Stimulated activated CD4-positive, alpha-beta T cell treated with anti-CD3 and anti-CD28 coated beads, Interleukin-1b, Interleukin-23, amount 100 ng/mL, for 4 hours (primary cell): Measurements from ENCODE around the gene HDAC5.
A peak's percentile ranks its signal among the peaks of the same experiment; 100 is the strongest.
"Not testable (repeated sequence)": the region's sequence is repeated elsewhere in the genome, so short reads cannot be mapped to it uniquely, and the experiment has no call there.

Experiments
- DNase-seq, 2 donors: peaks; one replicate each; pipeline ENCODE4 v3.0.0-alpha.2; 2020; ENCODE audit warnings: low read depth in 2 of 2

The HDAC5 gene

DNA sequence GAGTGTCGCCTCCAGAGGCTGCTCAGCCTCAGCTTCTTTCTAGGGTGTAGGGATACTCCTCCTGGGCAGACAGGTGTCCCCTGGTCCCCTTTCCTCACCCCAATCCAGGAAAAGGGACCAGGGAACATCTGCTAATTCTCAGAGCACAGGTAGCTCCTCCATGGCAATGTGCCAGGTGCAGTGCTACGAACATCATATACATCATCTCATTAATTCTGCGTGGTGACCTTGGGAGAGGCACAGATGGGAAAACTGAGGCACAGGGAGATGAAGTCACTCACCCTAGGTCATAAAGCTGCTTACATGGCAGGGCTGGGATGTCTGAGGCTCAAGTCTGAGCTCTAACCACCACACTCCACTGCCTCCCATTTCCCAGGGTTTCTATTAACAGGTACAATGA is 11.7 kb downstream of the HDAC5 start:
- DNase-seq, result no peak

- peak; percentile 26 to 48 for DNase-seq
Measured at GRCh38 chr17:44110823-44111633, 12.4 kb downstream of the HDAC5 start.

DNA sequence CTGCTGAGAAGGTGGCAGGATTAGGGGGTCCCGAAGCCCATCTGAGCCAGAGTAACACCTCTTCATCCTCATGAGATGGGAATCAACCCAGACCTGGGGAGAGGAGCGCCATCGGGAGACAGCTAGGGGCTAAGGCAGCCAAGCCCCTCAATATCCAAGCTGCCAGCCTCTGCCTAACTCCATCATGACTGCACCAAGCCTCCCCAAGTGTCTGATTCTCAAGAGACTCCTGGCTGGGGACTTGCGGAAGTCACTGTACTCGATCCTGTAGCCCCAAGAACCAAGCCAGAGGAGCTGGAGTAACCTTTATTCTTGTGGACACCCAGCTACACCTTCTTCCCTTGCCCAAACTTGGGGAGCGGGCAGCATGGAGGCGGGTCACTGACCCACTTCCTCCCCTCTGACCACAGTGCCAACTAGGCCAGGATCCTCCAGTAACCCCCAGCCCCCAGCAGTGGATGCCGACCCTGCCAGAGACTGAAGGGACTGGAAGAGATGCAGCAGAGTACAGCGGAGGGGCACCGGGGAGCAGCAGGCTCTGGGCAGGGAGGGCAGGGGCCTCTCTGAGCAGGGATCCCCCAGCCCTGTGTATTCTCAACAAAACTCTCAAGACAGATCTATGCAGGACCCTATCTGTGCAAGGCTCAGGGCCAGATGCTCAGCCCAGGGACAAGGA is 13.3 kb downstream of the HDAC5 start:
- DNase-seq, result no peak

DNA sequence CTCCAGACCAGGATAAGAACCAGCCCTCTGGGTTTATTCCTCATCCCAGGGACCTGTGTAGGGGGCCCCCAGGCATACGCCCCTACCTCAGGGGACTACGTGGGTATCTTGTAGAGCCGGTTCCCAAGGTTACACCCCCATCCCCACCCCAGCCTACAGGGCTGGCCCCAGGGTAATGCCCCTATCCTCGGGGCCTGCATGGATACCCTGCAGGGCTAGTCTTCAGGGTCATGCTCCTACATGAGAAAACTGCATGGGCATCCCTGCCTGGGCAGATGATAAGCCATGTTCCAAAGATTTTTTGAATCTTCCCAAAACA is 14.2 kb downstream of the HDAC5 start:
- no peak for DNase-seq

DNA sequence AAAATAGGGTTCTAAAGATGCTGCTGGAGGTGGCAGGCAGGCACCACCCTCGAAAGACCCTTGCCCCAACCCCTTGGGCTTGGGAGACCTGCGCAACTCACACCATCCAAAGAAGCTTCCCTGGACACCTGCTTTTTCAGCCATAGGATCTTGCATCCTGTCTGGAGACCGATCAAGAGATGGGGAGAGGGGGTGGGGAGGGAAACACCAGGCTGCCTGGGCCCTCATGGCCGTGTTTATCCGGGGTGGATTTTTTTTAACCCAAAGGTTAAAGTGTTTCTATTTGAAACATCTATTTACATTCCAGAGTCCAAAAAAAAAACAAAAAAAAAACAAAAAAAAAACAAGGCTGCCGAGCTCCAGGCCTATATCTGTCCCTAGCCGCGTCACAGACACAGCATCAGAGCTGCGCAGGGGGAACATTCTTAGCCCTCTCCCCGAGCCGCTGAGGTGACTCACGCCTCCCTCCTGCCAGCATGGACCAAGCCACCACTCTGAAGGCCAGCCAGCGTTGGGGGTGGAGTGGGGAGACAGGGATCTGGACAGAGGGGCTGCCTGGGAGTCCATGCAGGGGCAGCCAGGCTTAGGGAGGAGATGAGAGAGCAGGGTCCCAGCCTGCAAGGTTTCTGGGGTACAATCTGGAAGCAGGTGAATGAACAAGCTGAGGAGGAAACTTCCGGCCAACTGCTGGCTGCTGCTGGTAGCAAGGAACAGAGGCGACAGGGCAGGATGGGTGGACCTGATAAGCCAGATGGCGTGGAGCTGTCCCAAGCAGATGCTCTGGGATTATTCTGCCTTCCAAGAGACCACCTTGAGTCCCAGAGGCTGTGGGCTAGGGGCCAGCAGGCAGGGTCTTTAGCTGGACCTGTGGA is 14.8 kb downstream of the HDAC5 start:
- no peak for DNase-seq

- DNase-seq, result no peak
Measured at GRCh38 chr17:44106801-44107200, 16.6 kb downstream of the HDAC5 start.

- DNase-seq, result no peak
Measured at GRCh38 chr17:44105941-44106340, 17.5 kb downstream of the HDAC5 start.

DNA sequence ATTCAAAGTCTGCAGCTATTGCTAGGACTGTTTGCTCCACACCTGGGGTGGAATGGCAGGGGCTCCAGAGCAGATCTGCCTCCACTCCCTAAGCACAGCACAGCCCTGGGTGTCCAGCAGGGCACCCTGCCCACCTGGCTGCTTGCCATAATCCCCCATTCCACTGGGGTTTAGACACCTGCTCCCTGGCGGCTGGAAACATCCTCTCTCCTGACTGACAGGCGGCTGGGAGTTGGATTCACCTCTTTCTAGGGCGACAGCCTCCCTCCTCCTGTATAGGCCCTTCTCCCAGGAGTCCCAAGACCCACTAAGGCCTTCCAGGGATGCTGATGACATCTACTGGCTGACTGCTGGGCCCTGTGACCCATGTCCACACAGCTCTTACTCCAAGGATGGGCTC is 18.0 kb downstream of the HDAC5 start:
- no peak for DNase-seq

DNA sequence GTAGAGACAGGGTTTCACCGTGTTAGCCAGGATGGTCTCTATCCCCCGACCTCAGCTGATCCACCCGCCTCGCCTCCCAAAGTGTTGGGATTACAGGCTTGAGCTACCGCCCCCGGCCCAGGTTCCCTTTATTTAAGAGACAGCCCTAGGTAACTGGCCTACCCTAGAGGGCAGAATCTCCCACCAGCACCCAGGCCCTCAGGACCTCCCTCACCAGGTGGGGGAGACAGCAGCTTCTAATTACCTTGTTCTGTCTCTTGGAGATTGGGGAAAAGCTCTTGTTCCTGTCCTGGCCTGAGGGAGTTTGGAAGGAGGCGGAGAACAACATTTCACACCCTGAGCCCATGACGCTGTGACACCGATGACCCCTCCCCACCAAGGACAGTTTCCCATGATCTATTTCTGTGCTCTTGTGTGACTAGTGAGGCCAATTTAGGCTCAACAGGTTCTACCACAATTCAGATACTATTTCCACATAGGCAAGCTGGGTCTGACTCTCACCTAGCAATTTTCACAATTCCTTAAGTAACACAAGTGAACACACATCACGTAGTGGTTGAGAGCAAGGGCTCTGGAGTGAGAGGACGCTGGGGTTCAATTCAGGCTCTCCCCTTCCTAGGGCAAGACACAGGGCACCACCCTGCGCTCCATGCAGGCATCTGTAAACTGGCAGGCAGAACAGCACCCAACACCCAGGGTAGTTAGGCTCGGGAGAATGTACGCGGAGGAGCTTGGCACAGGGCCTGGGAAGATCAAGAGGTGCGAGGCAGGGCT is 20.4 kb downstream of the HDAC5 start:
- DNase-seq, result no peak

GRCh38 chr17:44101858-44102257 is 21.6 kb downstream of the HDAC5 start:
- not testable (repeated sequence) for DNase-seq

GRCh38 chr17:44097110-44097958 is 26.1 kb downstream of the HDAC5 start:
- no peak for DNase-seq

- DNase-seq, result no peak
Measured at GRCh38 chr17:44095647-44096496, 27.6 kb downstream of the HDAC5 start.

GRCh38 chr17:44095388-44095646 is 28.1 kb downstream of the HDAC5 start:
- DNase-seq, result no peak

DNA sequence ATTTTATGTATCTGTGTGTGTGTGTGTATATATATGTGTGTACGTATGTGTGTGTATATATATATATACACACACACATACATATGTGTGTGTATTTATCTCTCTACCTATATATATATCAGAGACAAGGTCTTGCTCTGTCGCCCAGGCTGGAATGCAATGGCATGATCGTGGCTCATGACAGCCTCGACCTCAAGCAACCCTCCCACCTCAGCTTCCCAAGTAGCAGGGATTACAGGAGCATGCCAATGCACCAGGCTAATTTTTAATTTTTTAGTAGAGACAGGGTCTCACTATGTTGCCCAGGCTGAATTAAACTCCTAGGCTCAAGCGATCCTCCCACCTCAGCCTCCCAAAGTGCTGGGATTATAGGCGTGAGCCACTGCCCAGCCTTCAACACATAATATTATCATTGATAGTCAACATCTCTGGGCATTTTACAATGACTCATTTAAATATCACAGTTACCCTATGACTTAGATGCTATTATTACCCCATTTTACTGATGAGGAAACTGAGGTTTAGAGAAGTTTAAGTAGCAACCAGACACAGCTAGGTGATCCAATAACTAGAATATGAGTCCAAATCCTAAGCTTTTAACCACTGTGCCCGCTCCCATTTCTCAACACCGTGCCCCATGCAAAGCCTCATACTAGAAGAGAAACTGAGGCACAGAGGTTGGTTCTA is 28.6 kb downstream of the HDAC5 start:
- DNase-seq, result no peak

- DNase-seq, result no peak
Measured at GRCh38 chr17:44093231-44093900, 30.1 kb downstream of the HDAC5 start.

GRCh38 chr17:44092051-44092450 is 31.4 kb downstream of the HDAC5 start:
- DNase-seq, result no peak

DNA sequence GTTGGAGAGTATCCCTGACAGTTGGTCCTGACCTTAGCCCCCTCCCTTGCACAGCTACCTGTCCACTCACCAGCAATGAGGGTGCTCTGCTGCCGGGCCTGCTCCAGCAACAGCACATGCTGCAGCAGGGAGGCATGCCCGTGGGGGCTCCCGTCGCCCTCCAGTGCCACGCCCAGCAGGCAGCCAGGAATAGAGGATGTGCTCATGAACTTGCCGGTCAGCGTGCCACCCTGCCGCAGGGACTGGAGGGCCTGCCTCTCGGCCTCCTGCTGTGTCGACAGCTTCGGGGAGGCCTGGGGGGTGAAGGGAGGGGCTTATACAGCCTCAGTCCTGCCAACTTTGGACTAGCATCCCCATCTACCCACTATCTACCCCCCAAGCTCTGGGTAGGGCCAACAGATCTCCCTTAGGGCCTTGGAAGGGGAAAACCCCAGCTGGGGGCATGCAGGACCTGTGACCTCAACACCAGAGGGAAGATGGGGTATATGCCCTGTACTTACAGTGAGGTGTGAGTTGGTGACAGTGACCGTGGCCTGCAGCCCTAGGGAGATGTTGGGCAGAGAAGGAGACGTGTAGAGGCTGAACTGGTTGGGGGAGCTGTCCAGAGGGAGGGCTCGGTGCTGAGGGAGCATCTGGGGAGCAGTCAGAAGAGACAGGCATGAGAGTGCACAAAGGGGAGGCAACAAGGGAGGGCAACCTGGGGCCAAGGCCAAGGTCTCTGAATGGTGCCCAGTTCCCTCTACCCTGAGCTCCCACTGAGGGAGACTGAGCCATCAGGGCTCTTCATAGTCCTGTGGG is 32.0 kb downstream of the HDAC5 start:
- no peak for DNase-seq

DNA sequence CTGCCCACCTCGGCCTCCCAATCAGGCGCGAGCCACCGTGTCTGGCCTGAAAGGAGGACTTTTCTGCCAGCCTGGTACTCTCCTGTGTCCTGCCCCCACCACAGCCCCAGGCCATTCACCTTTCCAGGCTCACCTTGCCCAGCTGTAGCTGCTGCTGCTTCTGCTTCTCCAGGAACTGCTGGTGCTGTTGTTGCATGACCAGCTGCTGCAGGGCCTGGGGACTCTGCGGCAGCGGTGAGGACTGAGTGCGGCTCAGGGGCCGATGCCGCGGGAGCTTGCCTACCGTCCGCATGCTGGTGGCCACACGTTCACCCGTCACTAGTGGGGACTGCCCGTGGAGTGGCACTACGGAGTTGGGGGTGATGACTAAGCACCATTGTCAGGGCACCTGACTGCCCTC is 35.2 kb downstream of the HDAC5 start:
- no peak for DNase-seq
